SK-N-MC (cell line): ENCODE data around the gene COQ8A.
A peak's percentile ranks its signal among the peaks of the same experiment; 100 is the strongest.

Experiments used
- DNase-seq: peaks from one replicate; pipeline ENCODE4 v3.0.0-alpha.2; 2011; ENCODE audit warnings: low read depth, low spot score
- H3K27ac ChIP-seq: fragments of 200-600 bp; sonication (generic); 2 replicates; pipeline ENCODE4 v1.5.1; 2016; ENCODE audit warnings: mixed run types
- H3K36me3 ChIP-seq: fragments of 200-600 bp; sonication (generic); 2 replicates; pipeline ENCODE4 v1.6.1; 2017; ENCODE audit warnings: antibody characterized with exemption, low read length, mixed read lengths; ENCODE audit not compliant: insufficient read depth
- H3K4me3 ChIP-seq: fragments of 200-600 bp; sonication (generic); 2 replicates; pipeline ENCODE4 v1.5.1; 2016
- H3K9ac ChIP-seq: fragments of 200-600 bp; sonication (generic); 2 replicates; pipeline ENCODE4 v1.8.0; 2017; ENCODE audit warnings: mixed run types, mixed read lengths; ENCODE audit not compliant: insufficient read length
- H3K9me3 ChIP-seq: fragments of 200-600 bp; sonication (generic); 2 replicates; pipeline ENCODE4 v1.6.1; 2017; ENCODE audit warnings: low read depth, mild to moderate bottlenecking, antibody characterized with exemption, low read length, moderate library complexity, mixed read lengths
- EZH2 ChIP-seq: fragments of 200-600 bp; sonication (generic); IDR thresholded peaks from one replicate; pipeline ENCODE4 v1.6.1; 2017; ENCODE audit warnings: antibody characterized with exemption
- FOXP2 ChIP-seq: optimal IDR thresholded peaks from 2 replicates; pipeline ENCODE3; 2011; ENCODE audit warnings: mild to moderate bottlenecking, moderate library complexity; ENCODE audit not compliant: insufficient read depth; ENCODE audit errors: extremely low read length, control extremely low read depth
- POLR2AphosphoS5 ChIP-seq: IDR thresholded peaks from 2 replicates; pipeline ENCODE4 v1.6.1; 2012; ENCODE audit warnings: mild to moderate bottlenecking, low read depth, low read length, borderline replicate concordance

Gene COQ8A

GRCh38 chr1:226940029-226940805, at the start of gene COQ8A:
COQ8A (plus strand) TSS chr1:226940294; CDS start chr1:226961386, 21,092 bp downstream.
- Histone ChIP-seq H3K36me3 (no peaks in the 10 kb centered on the region), H3K9me3 (no peaks in the 10 kb centered on the region), H3K27ac (peak within 1 kb of the TSS; percentile 83), H3K9ac (peak within 1 kb of the TSS; percentile 85), H3K4me3 (peak within 1 kb of the TSS; percentile 87)
- peak; percentile 94 for DNase-seq
- no peak for TF ChIP-seq EZH2
- TF ChIP-seq FOXP2 = peak; percentile 8

- no peak overlapping the region for H3K27ac ChIP-seq
- no peak overlapping the region for H3K4me3 ChIP-seq
- H3K9ac ChIP-seq = no peak overlapping the region
- no peaks in the 10 kb centered on the region for H3K9me3 ChIP-seq
- TF ChIP-seq EZH2 (no peak), FOXP2 (no peak), POLR2AphosphoS5 (no peak)
- DNase-seq = no peak
- H3K36me3 ChIP-seq = no peaks in the 10 kb centered on the region
Observed at GRCh38 chr1:226890331-226891108, 49.6 kb upstream of the COQ8A start.

- no peaks in the 10 kb centered on the region for H3K9me3 ChIP-seq
- no peak overlapping the region for H3K4me3 ChIP-seq
- TF ChIP-seq POLR2AphosphoS5 (no peak), FOXP2 (no peak), EZH2 (no peak)
- no peaks in the 10 kb centered on the region for H3K36me3 ChIP-seq
- DNase-seq = no peak
- no peak overlapping the region for H3K9ac ChIP-seq
- no peak overlapping the region for H3K27ac ChIP-seq
Observed at GRCh38 chr1:226891346-226891745, 48.7 kb upstream of the COQ8A start.

- H3K9me3 ChIP-seq = no peaks in the 10 kb centered on the region
- TF ChIP-seq POLR2AphosphoS5 = no peak
- TF ChIP-seq FOXP2 = no peak
- no peak for TF ChIP-seq EZH2
- no peak overlapping the region for H3K4me3 ChIP-seq
- H3K36me3 ChIP-seq = no peaks in the 10 kb centered on the region
- H3K9ac ChIP-seq = no peak overlapping the region
- no peak overlapping the region for H3K27ac ChIP-seq
- DNase-seq = no peak
Observed at GRCh38 chr1:226891846-226892523, 48.1 kb upstream of the COQ8A start.

GRCh38 chr1:226892524-226892875, 47.6 kb upstream of the COQ8A start:
- Histone ChIP-seq H3K9ac (no peak overlapping the region), H3K9me3 (no peaks in the 10 kb centered on the region), H3K27ac (no peak overlapping the region), H3K36me3 (no peaks in the 10 kb centered on the region), H3K4me3 (no peak overlapping the region)
- DNase-seq = no peak
- TF ChIP-seq FOXP2 (no peak), EZH2 (no peak), POLR2AphosphoS5 (no peak)

GRCh38 chr1:226893936-226894335, 46.2 kb upstream of the COQ8A start:
- H3K27ac ChIP-seq = no peak overlapping the region
- no peak for DNase-seq
- TF ChIP-seq EZH2 = no peak
- TF ChIP-seq POLR2AphosphoS5 = no peak
- no peak for TF ChIP-seq FOXP2
- H3K4me3 ChIP-seq = no peak overlapping the region
- no peaks in the 10 kb centered on the region for H3K9me3 ChIP-seq
- no peaks in the 10 kb centered on the region for H3K36me3 ChIP-seq
- no peak overlapping the region for H3K9ac ChIP-seq

- Histone ChIP-seq H3K27ac (no peak overlapping the region), H3K9ac (no peak overlapping the region), H3K4me3 (no peak overlapping the region), H3K36me3 (no peaks in the 10 kb centered on the region), H3K9me3 (no peaks in the 10 kb centered on the region)
- no peak for TF ChIP-seq POLR2AphosphoS5
- TF ChIP-seq FOXP2 = no peak
- TF ChIP-seq EZH2 = no peak
- DNase-seq = no peak
Observed at GRCh38 chr1:226894826-226895225, 45.3 kb upstream of the COQ8A start.

- DNase-seq = no peak
- TF ChIP-seq EZH2 (no peak), POLR2AphosphoS5 (no peak), FOXP2 (no peak)
- H3K36me3 ChIP-seq = no peaks in the 10 kb centered on the region
Observed at GRCh38 chr1:226895644-226896043, 44.5 kb upstream of the COQ8A start.

More at GRCh38 chr1:226895644-226896043, 44.5 kb upstream of the COQ8A start:
- no peak overlapping the region for H3K9ac ChIP-seq
- no peak overlapping the region for H3K27ac ChIP-seq
- H3K4me3 ChIP-seq = no peak overlapping the region
- no peaks in the 10 kb centered on the region for H3K9me3 ChIP-seq
